Suppressor macrophage treated with lipopolysaccharide for 1 hour (primary cell): ENCODE measurements around the gene OSBP.
"Not testable (repeated sequence)": the region's sequence is repeated elsewhere in the genome, so short reads cannot be mapped to it uniquely, and the experiment has no call there.

Source experiments
- DNase-seq, 3 donors: peaks; one replicate each; pipeline ENCODE4 v3.0.0-alpha.2; 2020 to 2022

The OSBP gene

GRCh38 chr11:59615637-59616395 lies at the start of gene OSBP:
Gene OSBP, minus strand, starts transcription at chr11:59615774. Its CDS starts 110 bp downstream, at chr11:59615664.
- peak; percentile 98 to 100 (median 100) for DNase-seq

GRCh38 chr11:59660621-59661020 lies 45.0 kb upstream of the OSBP start:
- peak; percentile 22 to 57 (median 54) for DNase-seq

DNA sequence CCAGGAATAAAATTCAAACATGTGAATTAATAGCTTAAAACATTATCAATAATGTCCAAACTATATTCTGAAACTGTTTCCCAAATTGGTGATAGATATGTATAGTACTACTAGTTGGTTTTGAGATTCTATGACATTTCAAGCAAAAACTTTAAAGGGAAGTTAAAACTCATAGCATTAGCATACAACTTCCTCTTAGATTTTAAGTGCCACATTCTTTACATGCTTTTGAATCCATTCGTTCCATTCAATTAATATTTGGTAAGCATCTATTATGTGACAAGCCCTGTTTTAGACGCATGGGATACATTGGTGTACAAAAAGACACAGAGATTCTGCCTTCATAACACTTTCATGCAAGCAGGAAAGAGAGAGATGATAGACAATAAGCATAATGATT lies 44.4 kb upstream of the OSBP start:
- DNase-seq: peak in 2 of 3 donors; percentile 37 to 39

- DNase-seq: peak in 2 of 3 donors; percentile 16 to 36
Observed at GRCh38 chr11:59658036-59658435, 42.5 kb upstream of the OSBP start.

DNA sequence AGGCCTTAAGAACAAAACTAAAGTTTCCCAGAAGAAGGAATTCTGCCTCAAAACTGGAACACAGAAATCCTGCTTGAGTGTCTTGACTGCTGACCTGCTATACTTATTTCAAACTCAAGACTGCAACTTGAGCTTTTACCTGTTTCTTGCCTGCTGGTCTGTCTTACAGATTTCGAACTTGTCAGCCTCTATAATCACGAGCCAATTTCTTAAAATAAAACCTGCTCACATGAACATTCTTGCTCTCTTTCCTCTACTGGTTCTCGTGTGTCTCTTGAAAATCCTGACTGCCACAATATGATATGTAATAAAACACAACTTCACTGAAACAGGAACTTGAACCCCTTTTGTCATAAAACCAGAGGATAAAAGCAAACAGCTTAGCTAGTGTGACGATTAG lies 39.3 kb upstream of the OSBP start:
- DNase-seq: no peak

GRCh38 chr11:59647245-59647980 lies 31.8 kb upstream of the OSBP start:
- peak; percentile 54 to 63 (median 55) for DNase-seq

DNA sequence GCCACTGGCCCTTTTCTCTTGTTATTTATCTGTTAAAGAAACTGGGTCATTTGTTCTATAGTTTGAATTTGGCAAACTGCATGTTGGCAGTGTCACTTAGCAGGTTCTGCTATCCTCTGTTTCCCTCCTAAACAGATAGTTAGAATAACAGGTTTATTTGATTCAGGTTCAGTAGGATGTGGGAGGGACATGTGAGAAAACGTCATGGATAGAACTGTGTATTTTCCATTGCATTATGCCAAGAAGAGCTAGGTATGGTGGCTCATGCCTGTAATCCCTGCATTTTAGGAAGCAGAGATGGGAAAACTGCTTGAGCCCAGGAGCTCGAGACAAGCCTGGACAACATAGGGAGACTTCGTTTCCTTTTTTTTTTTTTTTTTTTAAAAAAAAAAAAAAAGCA lies 29.0 kb upstream of the OSBP start:
- DNase-seq: no peak

GRCh38 chr11:59643390-59643789 lies 27.8 kb upstream of the OSBP start:
- no peak for DNase-seq

DNA sequence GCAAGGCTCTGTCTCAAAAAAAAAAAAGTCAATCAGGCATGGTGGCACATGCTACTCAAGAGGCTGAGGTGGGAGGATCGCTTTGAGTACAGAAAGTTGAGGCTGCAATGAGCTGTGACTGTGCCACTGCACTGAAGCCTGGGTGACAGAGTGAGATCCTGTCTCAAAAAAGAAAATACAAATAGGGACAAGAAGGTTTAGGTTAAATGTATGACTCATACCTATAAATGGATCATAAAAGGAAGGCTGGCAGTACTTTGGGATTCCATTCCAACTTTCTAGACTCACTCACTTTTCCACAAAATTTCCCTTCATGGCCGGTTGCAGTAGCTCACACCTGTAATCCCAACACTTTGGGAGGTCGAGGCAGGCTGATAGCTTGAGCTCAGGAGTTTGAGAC lies 25.6 kb upstream of the OSBP start:
- DNase-seq: no peak

DNA sequence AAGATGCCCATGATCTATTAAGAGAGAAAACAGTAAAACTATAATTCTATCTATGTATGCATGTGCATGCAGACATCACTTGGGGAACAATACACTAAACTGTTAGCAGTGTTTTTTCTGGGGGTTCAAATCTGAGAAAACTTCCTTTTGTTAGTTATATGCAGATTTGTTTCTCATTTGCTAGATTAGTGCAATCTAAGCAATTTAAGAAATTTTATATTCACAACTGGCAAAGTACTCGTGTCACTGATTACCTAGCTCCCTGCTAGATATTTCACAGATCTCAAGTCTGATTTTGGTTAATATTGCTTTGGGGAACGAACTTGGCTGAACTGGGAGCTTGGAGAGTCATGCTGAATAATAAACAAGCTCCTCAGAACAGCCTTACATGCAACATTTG lies 14.9 kb upstream of the OSBP start:
- no peak for DNase-seq

DNA sequence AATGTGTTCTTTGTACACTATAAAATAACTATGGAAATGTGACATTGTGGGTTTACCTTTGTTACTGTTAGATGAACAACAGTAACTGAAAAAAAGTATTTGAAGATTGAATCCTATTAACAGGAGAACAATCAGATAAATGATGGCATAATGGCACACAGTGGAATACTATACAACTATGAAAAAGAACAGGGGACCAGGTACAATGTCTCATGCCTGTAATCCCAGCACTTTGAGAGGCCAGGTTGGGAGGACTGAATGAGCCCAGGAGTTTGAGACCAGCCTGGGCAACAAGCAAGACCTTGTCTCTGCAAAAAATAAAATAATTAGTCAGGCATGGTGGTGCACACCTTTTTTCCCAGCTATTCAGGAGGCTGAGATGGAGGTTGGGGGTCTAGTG lies 14.4 kb upstream of the OSBP start:
- no peak for DNase-seq

- DNase-seq: not testable (repeated sequence)
Observed at GRCh38 chr11:59626969-59627368, 11.4 kb upstream of the OSBP start.

- DNase-seq: no peak
Observed at GRCh38 chr11:59625703-59626102, 10.1 kb upstream of the OSBP start.

DNA sequence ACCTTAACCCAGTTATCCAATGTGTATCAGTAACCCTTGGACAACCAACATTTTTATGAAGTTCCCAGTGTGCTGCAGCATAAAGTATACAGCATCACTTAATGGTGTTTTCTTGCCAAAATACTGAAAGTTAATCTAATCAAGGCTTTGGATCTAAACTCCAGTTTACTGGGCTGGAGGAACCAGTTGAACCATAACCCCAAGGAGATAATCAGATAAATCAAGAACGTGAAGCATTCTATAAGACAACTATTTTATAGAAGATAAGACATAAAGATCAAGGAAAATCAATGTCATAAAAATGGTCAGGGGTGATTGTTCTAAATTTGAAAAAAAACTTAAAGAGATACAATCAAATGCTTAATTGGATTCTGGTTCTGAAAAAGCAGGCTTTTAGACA lies 2.3 kb upstream of the OSBP start:
- no peak for DNase-seq

- DNase-seq: peak in 1 of 3 donors; percentile 98
Observed at GRCh38 chr11:59616396-59616982, 915 bp upstream of the OSBP start.

- peak in 1 of 3 donors; percentile 20 for DNase-seq
Observed at GRCh38 chr11:59615120-59615636, 396 bp downstream of the OSBP start.

DNA sequence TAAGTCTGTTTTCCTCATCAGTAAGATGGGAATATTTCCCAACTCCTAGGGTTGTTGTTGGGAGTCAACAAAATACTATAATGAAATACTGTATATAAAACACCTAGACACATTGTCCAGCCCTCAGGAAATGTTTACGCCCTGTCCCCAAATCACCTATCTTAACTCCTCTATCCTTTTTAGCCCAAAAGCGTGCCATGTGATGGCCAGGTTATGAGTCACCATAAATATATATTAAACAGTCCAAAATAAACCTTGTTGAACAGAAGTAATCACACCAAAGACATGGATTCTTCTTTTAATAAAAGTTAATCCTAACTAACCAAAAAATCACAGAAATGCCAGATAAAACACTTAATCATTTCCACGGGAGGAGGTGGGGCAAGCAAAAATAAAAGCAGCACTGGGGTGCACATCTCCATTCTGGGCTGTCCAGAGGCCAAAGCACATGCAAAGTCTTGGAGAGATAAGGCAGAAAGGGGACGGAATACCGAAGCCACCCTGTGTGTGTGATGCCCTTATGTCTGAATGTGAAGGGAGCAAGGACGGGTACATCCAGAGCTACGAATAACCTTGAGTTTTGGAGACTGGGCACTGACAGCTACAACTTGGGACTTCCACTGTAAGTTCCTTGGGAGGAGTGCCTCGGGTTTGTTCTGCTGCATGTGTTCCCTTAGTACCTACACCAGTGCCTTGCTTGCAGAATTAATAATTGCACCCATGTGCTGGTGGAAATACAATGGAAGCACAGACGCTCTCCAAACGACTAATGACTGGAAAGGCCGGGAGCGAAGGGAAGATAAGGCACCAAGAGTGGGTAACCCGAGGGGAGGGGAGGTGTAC lies 1.1 kb downstream of the OSBP start:
- no peak for DNase-seq

- DNase-seq: no peak
Observed at GRCh38 chr11:59611570-59612565, 3.7 kb downstream of the OSBP start.

DNA sequence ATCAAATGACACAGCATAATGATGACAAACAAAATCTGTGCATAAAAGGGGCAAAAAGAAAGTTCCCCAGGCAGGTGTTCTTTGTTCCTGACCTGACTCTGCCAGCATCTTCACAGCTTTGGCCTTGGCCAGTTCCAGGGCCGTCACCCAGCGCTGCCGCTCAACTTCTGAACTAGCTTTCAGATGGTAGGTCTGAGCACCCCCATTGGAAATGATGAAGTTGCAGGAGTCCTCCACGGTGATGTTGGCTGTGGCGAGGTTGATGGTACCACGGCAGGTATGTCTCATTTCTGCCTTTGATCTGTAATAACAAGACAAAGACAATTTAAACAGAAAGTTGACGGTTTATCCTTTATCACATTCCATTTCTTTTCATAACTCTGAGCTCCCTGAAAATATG lies 5.3 kb downstream of the OSBP start:
- no peak for DNase-seq

GRCh38 chr11:59607703-59608454 lies 7.7 kb downstream of the OSBP start:
- no peak for DNase-seq

DNA sequence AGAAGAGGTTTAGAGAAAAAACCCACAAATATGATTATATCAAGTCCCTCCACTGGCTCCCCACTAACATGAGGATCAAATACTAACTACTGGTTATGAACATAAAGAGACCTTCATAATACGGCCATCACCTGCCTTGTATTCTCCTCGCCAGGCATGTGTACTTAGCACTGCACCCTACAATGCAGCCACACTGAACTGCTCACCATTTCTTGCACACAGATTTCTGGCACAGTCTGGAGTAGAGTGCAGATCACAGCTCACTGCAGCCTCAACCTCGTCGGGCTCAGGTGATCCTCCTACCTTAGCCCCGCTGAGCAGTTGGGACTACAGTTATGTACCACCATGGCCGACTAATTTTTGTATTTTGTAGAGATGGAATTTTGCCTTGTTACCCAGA lies 13.1 kb downstream of the OSBP start:
- no peak for DNase-seq
